Epidermal melanocyte (primary cell): ENCODE results near the gene TLR9.

Source experiments
- DNase-seq: peaks from one replicate; pipeline ENCODE4 v3.0.0; 2011; ENCODE audit warnings: low spot score; ENCODE audit not compliant: insufficient read length

The TLR9 gene

GRCh38 chr3:52216585-52217408, 8.6 kb downstream of the TLR9 start:
- no peak for DNase-seq

GRCh38 chr3:52215351-52215750, 10.1 kb downstream of the TLR9 start:
- DNase-seq = no peak

- peak; percentile 77 for DNase-seq
Observed at GRCh38 chr3:52213901-52214300, 11.5 kb downstream of the TLR9 start.

DNA sequence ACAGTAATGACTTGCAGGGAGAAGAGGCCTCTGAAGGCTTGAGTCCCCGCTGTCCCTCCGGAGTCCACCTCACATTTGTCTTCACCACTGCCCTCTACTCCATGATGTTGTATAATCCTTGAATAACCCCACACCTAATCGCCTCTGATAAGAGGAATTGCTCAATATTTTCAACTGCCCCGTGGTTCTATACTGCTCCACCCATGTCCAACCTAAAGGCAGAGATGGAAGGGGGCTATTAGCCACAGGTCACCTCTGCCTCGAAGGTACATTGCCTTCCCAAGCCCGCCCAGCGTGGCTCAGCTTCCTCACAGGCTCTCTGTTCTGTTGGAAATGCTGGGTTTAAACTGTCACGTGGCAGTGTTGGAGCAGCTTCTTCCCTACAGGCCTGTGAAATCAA, 12.4 kb downstream of the TLR9 start:
- DNase-seq = no peak

- DNase-seq = no peak
Observed at GRCh38 chr3:52211268-52211891, 14.1 kb downstream of the TLR9 start.

- no peak for DNase-seq
Observed at GRCh38 chr3:52210550-52211046, 14.8 kb downstream of the TLR9 start.

- DNase-seq = no peak
Observed at GRCh38 chr3:52210037-52210436, 15.4 kb downstream of the TLR9 start.

- no peak for DNase-seq
Observed at GRCh38 chr3:52208556-52208955, 16.9 kb downstream of the TLR9 start.

GRCh38 chr3:52205727-52206372, 19.6 kb downstream of the TLR9 start:
- no peak for DNase-seq

- DNase-seq = no peak
Observed at GRCh38 chr3:52204337-52205073, 20.9 kb downstream of the TLR9 start.

GRCh38 chr3:52203701-52204100, 21.7 kb downstream of the TLR9 start:
- DNase-seq = no peak

DNA sequence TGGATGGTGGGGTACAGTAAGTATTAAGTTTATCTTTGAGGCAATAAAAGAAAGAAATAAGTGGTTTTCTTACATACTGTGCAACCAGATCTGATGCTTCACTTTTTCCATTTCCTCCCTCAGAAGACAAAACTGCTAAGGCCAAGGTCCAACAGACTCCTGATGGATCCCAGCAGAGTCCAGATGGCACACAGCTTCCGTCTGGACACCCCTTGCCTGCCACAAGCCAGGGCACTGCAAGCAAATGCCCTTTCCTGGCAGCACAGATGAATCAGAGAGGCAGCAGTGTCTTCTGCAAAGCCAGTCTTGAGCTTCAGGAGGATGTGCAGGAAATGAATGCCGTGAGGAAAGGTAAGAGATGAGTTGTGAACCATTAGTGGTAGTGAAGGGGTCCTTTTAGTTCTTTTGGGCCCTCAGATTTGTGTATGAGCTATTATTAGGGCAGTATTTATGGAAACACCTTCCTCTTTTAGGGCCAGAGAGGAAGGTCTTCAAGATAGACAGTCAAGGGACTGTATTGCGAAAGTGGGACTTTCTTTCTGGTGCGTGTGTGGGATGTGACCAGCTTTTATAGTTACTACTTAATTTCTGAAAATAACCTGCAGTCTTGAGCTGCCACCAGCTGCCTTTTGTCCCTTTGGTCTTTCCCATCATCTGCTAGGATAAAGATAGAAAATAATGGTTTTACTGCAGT, 22.9 kb downstream of the TLR9 start:
- no peak for DNase-seq

GRCh38 chr3:52200981-52201679, 24.3 kb downstream of the TLR9 start:
- no peak for DNase-seq

GRCh38 chr3:52198643-52199608, 26.5 kb downstream of the TLR9 start:
- DNase-seq = no peak

DNA sequence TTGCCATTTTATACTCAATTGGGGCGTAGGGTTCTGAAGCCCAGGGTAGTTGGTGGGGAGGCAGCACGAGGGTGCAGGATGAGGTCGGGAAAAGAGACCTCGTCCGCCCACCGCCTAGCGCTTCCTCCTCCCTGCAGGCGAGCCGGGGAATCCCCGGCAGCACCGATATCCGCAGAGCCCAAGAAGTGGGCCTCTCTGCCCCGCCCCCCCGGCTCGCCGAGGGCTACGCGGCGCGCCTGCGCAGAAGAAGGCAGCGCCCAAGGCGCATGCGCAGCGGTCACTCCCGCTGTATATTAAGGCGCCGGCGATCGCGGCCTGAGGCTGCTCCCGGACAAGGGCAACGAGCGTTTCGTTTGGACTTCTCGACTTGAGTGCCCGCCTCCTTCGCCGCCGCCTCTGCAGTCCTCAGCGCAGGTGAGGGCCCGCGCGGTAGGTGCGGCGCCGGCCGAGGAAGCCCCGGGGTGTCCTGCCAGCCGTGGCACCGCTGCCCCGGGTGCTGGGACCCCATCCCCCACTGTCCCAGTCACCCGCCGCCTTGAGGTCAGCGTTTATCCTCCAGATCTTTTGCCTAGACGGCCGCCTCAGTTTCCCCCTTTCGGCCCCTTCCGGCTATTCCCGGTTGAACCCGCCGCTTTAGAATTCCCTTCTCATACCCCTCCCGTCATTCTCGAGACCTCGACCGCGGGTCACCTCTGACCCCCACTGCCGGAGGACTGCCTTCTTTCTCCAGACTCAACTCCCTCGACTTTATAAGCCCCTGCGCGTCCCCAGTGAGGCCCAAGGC, 27.4 kb downstream of the TLR9 start, which contains the start of gene ALAS1:
TSS of gene ALAS1 (plus strand) at position 319 of the 784 bp plus-strand sequence. CDS start 1,082 bp downstream, outside the sequence.
- DNase-seq = peak; percentile 95

GRCh38 chr3:52197499-52197841, 28.0 kb downstream of the TLR9 start:
- no peak for DNase-seq

DNA sequence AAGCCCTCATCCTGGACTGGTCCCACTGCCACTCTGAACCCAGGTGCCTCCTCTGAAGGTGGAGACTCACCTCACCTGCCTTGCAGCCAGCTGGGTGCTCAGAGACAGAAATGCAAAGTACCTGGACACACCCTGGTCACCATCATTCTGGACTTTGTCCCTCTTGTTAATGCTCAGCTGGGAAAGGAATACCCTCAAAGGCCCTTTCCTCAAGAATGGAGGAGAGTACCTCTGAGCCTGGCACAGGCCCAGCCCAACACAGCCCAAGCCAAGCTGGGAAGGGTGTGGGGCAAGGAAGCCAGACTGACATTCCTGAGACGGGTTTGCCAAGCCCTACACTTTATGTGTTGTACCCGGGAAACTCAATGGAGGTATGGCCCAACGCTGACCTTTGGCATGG, 28.5 kb downstream of the TLR9 start:
- no peak for DNase-seq

DNA sequence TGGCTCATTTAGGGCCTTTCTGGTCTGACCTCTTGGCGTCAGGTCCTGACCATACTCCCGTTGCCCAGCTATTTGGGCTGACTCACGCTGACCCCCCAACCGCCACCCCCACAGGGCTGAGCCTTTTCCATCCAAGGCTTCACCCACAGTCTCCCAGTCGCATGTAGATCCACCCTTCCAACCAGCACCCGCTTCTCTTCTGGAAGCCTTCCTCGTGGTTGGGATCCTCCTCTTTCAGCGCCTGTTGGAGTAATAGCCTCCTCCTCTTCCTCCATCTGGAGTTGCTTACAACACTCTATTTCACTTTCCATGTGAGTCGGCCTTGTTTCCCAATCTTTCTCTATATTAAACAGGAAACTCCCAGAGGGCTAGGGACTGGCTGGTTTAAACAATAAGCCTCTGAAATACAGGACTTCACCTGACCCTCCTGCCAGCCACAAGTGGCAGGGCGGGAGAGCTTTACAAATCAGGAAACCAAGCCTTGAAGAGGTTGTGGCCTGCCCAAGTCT, 29.6 kb downstream of the TLR9 start:
- DNase-seq = no peak
